GM19463 (cell line): ENCODE measurements around the gene COP1.

ENCODE experiments used
- ATAC-seq: cut with Tn5 transposase; IDR thresholded peaks from one replicate; pipeline ENCODE4 v1.9.1; 2021; ENCODE audit warnings: mild to moderate bottlenecking, moderate library complexity; ENCODE audit not compliant: unreplicated experiment

Gene COP1

GRCh38 chr1:175904808-175905207 lies 302.3 kb downstream of the COP1 start:
- ATAC-seq: no peak

- no peak for ATAC-seq
These were observed 304.8 kb downstream of the COP1 start for GRCh38 chr1:175902281-175902680.

GRCh38 chr1:175901076-175901836 lies 305.8 kb downstream of the COP1 start:
- ATAC-seq: no peak

GRCh38 chr1:175900171-175900570 lies 306.9 kb downstream of the COP1 start:
- no peak for ATAC-seq

GRCh38 chr1:175895966-175896365 lies 311.1 kb downstream of the COP1 start:
- no peak for ATAC-seq
